Activated CD8-positive, alpha-beta T cell treated with anti-CD3 and anti-CD28 coated beads for 36 hours (primary cell): ENCODE results near the gene CTDSP2. TPM values are rescaled to one million over a fixed set of nuclear protein-coding genes. Genes with fewer than 3 reads are reported as not detected.
"Not testable (repeated sequence)": the region's sequence is repeated elsewhere in the genome, so short reads cannot be mapped to it uniquely, and the experiment has no call there.

Experiments used
- ATAC-seq: fragments of 200-7000 bp; cut with Tn5 transposase; one replicate; pipeline ENCODE4 v1.10.0; 2021; ENCODE audit warnings: mild to moderate bottlenecking, moderate library complexity
- CTCF ChIA-PET: fragments of 350-600 bp; sonication (Branson Sonifier 250); formaldehyde crosslinking; loops from one replicate; lab custom pipeline; 2021; ENCODE audit warnings: antibody characterized with exemption; lab: Charles Lee
- POLR2A ChIA-PET: fragments of 350-600 bp; sonication (Branson Sonifier 250); formaldehyde crosslinking; loops from one replicate; lab custom pipeline; 2021; ENCODE audit warnings: antibody characterized with exemption; lab: Charles Lee
- DNase-seq: peaks from one replicate; pipeline ENCODE4 v3.0.0-alpha.2; 2020
- H3K27ac Mint-ChIP-seq: one replicate; pipeline ENCODE4 v1.8.0; 2021; ENCODE audit warnings: mild to moderate bottlenecking, mixed read lengths
- H3K27me3 Mint-ChIP-seq: one replicate; pipeline ENCODE4 v1.8.0; 2021; ENCODE audit warnings: mixed read lengths
- H3K36me3 Mint-ChIP-seq: one replicate; pipeline ENCODE4 v1.8.0; 2021; ENCODE audit warnings: low read depth, mixed read lengths
- H3K4me1 Mint-ChIP-seq: one replicate; pipeline ENCODE4 v1.8.0; 2021; ENCODE audit warnings: low read depth, mixed read lengths
- H3K4me3 Mint-ChIP-seq: one replicate; pipeline ENCODE4 v1.8.0; 2021; ENCODE audit warnings: mild to moderate bottlenecking, moderate library complexity, mixed read lengths
- H3K9me3 Mint-ChIP-seq: one replicate; pipeline ENCODE4 v1.8.0; 2021; ENCODE audit warnings: mixed read lengths
- intact Hi-C: fragments of 100-400 bp; cut with micrococcal nuclease; formaldehyde crosslinking; loops from one replicate; pipeline ENCODE4 v1.10.0; 2022
- total RNA-seq, 2 experiments: library from RNA; stranded (reverse); gene quantifications; one replicate each; pipeline ENCODE4 v1.2.3, GENCODE V29; 2021
- TF ChIP-seq, protein P1 (sequence below): fragments of 200-600 bp; IDR thresholded peaks from one replicate; pipeline ENCODE4 v1.8.0; 2022; ENCODE audit warnings: antibody characterized with exemption, mild to moderate bottlenecking

CTDSP2 gene
- total RNA-seq, 2 experiments from 2014 or later, result 67.1 to 67.2 TPM

DNA sequence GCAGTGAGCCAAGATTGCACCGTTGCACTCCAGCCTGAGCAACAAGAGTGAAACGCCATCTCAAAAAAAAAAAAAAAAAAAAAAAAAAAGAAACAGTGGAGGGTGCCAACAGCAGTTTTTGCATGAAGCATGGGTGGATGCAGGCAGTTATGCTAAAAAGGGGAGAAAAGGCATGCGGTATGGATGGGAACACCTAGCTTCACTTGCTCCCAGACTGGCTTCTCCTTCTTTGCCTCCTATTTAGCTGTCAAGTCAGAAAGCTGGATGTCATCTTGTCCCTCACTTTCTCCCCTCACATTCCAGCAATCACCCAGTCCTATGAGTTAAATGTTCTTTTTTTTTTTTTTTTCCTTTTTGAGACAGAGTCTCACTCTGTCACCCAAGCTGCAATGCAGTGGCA lies 71.5 kb downstream of the CTDSP2 start:
- no peak overlapping the region for H3K4me3 Mint-ChIP-seq
- DNase-seq, result no peak
- CTCF ChIA-PET, result interaction anchor here (0.9 to 13.4 kb wide), 6 partner anchors 8 to 130 kb away, joined by 3 to 122 read pairs (median 4); partner anchors contain the start of genes CYP27B1 and TSFM
- no peak overlapping the region for H3K27ac Mint-ChIP-seq
- TF ChIP-seq, protein P1, sequence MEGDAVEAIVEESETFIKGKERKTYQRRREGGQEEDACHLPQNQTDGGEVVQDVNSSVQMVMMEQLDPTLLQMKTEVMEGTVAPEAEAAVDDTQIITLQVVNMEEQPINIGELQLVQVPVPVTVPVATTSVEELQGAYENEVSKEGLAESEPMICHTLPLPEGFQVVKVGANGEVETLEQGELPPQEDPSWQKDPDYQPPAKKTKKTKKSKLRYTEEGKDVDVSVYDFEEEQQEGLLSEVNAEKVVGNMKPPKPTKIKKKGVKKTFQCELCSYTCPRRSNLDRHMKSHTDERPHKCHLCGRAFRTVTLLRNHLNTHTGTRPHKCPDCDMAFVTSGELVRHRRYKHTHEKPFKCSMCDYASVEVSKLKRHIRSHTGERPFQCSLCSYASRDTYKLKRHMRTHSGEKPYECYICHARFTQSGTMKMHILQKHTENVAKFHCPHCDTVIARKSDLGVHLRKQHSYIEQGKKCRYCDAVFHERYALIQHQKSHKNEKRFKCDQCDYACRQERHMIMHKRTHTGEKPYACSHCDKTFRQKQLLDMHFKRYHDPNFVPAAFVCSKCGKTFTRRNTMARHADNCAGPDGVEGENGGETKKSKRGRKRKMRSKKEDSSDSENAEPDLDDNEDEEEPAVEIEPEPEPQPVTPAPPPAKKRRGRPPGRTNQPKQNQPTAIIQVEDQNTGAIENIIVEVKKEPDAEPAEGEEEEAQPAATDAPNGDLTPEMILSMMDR, result no peak
- no peaks in the 10 kb centered on the region for H3K9me3 Mint-ChIP-seq
- POLR2A ChIA-PET, result interaction anchor here (0.7 to 1.3 kb wide), 2 partner anchors 10 to 15 kb away, joined by 3 read pairs; no protein-coding TSS in a partner anchor
- peaks cover 14% of the 10 kb centered on the region for H3K36me3 Mint-ChIP-seq
- H3K4me1 Mint-ChIP-seq, result peaks cover 14% of the 10 kb centered on the region
- H3K27me3 Mint-ChIP-seq, result no peaks in the 10 kb centered on the region
- intact Hi-C loops, result no loop called here
- ATAC-seq, result no peak

DNA sequence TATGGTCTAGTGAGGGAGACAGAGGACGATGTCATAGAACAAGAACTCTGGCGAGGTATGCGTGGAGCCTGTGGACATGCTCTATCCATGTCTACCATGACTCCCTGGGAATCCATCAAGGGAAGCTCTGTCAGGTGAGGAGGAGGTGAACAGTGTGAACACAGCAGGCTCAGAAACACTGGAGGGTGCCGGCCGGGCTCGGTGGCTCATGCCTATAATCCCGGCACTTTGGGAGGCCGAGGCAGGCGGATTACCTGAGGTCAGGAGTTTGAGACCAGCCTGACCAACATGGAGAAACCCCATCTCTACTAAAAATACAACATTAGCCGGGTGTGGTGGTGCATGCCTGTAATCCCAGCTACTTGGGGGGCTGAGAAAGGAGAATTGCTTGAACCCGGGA lies 71.9 kb downstream of the CTDSP2 start:
- ChIA-PET POLR2A (interaction anchor here (0.7 to 1.3 kb wide), 2 partner anchors 10 to 15 kb away, joined by 3 read pairs; no protein-coding TSS in a partner anchor), CTCF (interaction anchor here (1.0 to 13.4 kb wide), 5 partner anchors 9 to 130 kb away, joined by 3 to 122 read pairs (median 5); partner anchors contain the start of genes CYP27B1 and TSFM)
- ATAC-seq, H3K4me3 Mint-ChIP-seq, H3K27ac Mint-ChIP-seq, DNase-seq, intact Hi-C loops, H3K27me3 Mint-ChIP-seq, H3K9me3 Mint-ChIP-seq: not testable (repeated sequence)
- H3K36me3 Mint-ChIP-seq, result peaks cover 17% of the 10 kb centered on the region
- peaks cover 14% of the 10 kb centered on the region for H3K4me1 Mint-ChIP-seq

DNA sequence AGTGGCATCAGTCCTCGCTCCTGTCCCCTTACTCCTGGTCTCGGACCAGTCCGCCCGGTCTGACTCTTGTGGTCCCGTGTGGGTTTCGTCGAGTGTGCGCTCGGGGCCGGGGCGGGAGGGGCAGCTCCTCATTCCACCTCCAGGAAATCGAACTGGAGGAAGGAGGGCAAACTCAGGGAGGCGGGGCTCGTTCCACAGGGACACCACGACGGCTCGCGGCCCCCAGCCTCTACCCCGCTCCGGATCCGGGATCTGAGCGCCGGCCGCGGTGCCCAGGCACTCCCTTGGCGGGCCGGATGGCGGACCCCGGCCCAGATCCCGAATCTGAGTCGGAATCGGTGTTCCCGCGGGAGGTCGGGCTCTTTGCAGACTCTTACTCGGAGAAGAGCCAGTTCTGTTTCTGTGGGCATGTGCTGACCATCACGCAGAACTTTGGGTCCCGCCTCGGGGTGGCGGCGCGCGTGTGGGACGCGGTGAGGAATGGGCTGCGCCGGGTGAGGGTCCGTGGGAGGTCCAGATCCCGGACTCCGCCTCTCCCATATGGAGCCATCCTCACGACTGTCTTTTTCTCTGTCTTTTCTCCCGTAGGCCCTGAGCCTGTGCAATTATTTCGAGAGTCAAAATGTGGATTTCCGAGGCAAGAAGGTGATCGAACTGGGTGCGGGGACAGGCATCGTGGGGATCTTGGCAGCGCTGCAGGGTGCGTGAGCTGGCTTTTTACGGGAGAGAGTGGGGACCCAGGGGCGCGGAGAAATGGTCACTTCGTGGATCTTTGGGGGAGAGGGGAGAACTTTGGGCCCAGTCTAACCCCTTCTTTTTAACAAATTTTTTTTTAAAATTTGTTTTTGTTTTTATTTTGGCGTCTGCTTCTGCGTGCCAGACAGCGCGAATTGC lies 73.9 kb downstream of the CTDSP2 start, which contains the start of gene EEF1AKMT3:
TSS of gene EEF1AKMT3 (plus strand) at position 186 of the 894 bp plus-strand sequence. CDS start at position 297, 111 bp downstream.
- ChIA-PET CTCF (interaction anchor here (0.8 to 13.4 kb wide), 5 partner anchors 9 to 133 kb away, joined by 3 to 122 read pairs (median 9); partner anchors contain the start of genes CYP27B1 and TSFM), POLR2A (interaction anchor here (0.7 to 2.1 kb wide), 6 partner anchors 9 to 75 kb away, joined by 3 to 9 read pairs (median 4); partner anchors contain the start of gene TSFM)
- TF ChIP-seq, protein P1, result no peak
- DNase-seq (peak; percentile 53), ATAC-seq (peak; percentile 16)
- Mint-ChIP-seq H3K27me3 (no peaks in the 10 kb centered on the region), H3K4me3 (peak within 1 kb of the TSS; percentile 99), H3K36me3 (peaks cover 28% of the 10 kb centered on the region), H3K9me3 (no peaks in the 10 kb centered on the region), H3K27ac (peak within 1 kb of the TSS; percentile 99), H3K4me1 (peaks cover 11% of the 10 kb centered on the region)
- intact Hi-C loops, result no loop called here

DNA sequence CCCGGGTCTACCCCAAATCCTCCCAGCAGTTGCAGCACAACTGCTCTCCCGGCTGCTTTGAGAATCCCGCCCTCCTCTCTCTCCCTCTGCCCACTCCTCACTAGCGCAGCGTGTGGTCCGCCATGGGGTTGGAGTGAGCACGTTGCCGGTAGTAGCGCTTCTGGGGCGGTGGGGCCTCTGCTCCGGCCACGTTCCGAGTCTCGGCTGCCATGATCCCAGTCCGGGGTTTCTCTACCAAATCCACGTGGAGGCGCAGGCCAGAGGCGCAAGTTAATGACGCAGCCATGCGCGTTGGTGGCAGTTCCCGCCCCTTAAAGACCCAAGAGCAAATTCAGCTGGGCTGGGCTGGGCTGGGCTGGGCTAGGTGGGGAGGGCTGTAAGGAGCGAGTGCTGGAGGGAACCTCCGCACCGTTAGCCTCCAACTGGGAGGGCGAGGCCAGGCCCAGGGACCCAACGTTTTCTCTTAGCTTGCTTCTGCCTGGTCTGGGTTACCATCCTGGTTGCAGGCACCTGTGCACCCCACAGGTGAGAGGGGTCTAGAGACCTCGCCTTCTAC lies 74.6 kb downstream of the CTDSP2 start, which contains the start of gene METTL1:
TSS of gene METTL1 (minus strand) at position 233 of the 556 bp plus-strand sequence. CDS start at position 211, 22 bp downstream.
- peaks cover 13% of the 10 kb centered on the region for H3K4me1 Mint-ChIP-seq
- ChIA-PET POLR2A (interaction anchor here (0.7 to 2.1 kb wide), 6 partner anchors 10 to 76 kb away, joined by 3 to 9 read pairs (median 4); partner anchors contain the start of gene TSFM), CTCF (interaction anchor here (0.8 to 13.4 kb wide), 5 partner anchors 8 to 134 kb away, joined by 3 to 122 read pairs (median 9); partner anchors contain the start of genes CYP27B1 and TSFM)
- no peaks in the 10 kb centered on the region for H3K9me3 Mint-ChIP-seq
- peak within 1 kb of the TSS; percentile 99 for H3K27ac Mint-ChIP-seq
- TF ChIP-seq, protein P1, result no peak
- H3K4me3 Mint-ChIP-seq, result peak within 1 kb of the TSS; percentile 99
- H3K27me3 Mint-ChIP-seq, result no peaks in the 10 kb centered on the region
- intact Hi-C loops, result no loop called here
- peak; percentile 89 for ATAC-seq
- peaks cover 28% of the 10 kb centered on the region for H3K36me3 Mint-ChIP-seq
- peak; percentile 98 for DNase-seq
